NCI-H2171 (cell line): ENCODE data around the gene AMZ2.

Experiments
- DNase-seq: peaks from one replicate; lab custom pipeline; 2025; lab: John Stamatoyannopoulos, UW

Gene AMZ2

GRCh38 chr17:68290955-68291835 lies 43.4 kb downstream of the AMZ2 start, which contains the start of the genes ARSG and SLC16A6:
TSS of gene ARSG (plus strand) at chr17:68291495. CDS start at chr17:68307494, 15,999 bp downstream.
TSS of gene SLC16A6 (minus strand) at chr17:68291127. CDS start at chr17:68278320, 12,807 bp downstream.
- peak; percentile 88 for DNase-seq

DNA sequence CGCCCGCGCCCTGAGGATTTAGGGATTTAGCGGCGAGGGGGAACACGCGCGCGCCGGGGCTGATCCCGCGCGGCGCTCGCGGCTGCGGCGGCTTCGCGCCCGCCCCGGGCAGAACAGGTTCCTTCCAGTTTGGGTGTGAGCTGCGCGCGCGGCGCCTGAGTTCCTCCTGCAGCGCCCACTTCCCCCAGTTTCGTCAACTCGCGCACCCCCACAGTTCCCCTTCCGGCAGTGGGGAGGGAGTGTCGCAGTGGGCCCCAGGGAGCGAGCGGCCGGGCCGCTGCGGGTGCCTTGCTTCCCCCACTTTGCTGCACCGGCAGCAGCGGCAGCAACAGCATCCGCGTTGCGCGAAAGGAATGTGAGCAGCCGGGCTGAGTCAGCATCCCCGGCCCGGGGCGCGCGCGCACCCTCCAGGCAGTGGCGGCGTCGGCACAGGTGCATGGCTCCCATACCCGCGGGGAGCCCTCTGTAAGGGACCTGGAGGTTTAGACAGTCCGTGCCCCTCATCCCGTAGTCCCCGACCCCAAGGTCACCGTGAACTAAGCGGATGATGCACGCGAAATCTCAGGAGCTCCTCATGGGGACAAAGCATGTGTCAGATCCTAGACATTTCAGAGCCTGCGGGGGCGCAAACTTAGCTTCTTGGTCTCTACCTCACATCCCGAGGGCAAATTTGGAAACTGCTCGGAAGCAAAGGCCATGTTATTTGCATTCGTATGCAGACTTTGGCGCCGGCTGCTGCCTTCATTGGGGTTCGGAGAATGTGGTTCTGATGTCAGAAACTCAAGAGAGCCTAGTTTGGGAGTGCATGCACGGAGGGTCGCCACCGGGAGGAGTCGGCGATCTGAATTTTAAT lies 44.2 kb downstream of the AMZ2 start:
- peak; percentile 80 for DNase-seq

- no peak for DNase-seq
Observed at GRCh38 chr17:68292689-68293040, 44.8 kb downstream of the AMZ2 start.

DNA sequence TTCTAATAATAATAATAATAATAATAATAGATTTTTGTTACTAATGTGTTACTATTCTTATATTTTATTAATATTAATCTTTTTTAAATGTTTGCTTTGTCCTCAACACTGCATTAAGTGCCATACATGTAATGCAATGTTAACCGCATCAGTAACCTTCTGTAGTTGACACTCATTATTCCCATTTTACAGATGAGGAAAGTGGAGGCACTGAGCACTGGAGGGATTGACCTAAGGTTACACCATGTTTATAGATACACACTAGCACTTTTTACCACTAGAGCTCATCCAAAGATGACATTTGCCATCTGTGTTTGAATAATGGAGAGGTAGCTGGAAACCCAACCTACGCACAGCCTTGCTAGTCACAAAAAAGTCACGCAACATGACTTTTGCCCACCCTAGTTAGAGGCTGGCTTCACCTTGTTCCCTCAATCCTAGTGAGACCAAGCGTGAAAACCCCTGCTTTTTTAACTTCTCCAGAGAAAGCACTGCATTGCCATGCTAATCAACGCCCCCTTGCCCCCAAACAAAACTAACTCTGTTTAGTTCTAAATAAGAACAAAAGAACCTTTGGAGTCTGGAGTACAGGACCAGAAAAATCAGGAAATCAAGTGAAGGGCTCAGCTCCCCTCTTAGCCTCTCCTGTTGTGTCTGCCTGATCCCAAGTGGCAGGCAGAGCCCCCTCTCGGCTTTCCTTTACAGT lies 45.8 kb downstream of the AMZ2 start:
- DNase-seq, result no peak

DNA sequence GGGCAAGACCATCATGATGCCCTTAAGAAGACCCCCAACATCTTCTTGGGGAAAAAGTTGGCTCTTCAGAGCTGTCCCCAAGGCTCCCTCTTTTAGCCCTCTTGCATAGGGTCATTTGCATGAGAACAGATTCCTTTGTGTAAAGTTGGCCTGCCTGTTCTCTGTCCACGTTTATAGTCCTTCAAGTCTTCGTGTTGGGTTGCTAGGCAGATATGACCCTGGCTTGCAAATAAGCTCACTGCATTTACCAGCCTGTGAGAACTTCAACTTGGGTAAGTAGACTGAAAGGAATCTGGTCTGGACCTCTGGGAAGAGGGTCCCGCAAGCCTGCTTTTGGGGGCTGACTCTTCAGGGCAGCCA lies 46.3 kb downstream of the AMZ2 start:
- DNase-seq, result no peak

DNA sequence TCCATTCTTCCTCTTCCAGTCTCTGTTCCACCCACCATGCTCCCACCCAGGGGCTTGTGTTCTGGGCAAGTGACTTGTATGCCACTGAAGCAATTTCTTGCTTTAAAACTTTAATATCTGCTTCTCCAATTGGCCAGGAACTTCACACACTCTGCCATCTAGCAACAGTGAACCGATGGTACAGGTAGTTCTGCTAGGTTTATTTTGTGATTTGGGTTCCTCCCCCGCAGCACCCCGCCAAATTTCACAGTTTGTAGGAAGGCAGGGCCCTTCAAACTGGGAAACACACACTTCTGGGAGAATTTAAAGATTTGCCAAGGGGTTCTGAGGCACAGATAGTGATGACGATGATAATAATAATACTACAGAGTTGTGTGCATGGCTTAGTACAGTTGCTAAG lies 46.8 kb downstream of the AMZ2 start:
- no peak for DNase-seq

DNA sequence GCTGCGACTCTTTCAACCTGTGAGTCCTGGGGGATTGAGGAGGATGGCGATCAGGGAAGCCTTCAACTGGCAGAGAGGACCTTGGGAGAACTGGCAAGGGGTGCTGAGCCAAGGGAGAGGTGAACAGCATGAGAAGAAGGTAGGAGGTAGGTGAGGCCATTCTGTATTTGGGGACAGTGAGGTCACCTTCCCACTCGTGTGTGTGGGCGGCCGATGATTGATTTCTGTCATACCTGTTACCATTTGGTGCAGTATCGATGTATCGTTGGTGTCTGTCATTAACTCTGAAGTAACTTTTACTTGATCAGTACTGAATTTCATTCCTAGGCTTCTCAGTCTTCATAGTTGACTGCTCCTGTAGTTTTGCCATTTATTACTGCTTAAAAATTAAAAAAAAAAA lies 47.2 kb downstream of the AMZ2 start:
- no peak for DNase-seq

- no peak for DNase-seq
Observed at GRCh38 chr17:68296217-68297191, 48.7 kb downstream of the AMZ2 start.

- DNase-seq, result no peak
Observed at GRCh38 chr17:68297195-68297594, 49.4 kb downstream of the AMZ2 start.

GRCh38 chr17:68298601-68299000 lies 50.8 kb downstream of the AMZ2 start:
- no peak for DNase-seq

GRCh38 chr17:68299817-68300216 lies 52.0 kb downstream of the AMZ2 start:
- DNase-seq, result no peak

GRCh38 chr17:68301438-68301959 lies 53.7 kb downstream of the AMZ2 start:
- peak; percentile 44 for DNase-seq

GRCh38 chr17:68302066-68302564 lies 54.3 kb downstream of the AMZ2 start:
- peak; percentile 54 for DNase-seq

- DNase-seq, result peak; percentile 47
Observed at GRCh38 chr17:68302666-68303065, 54.8 kb downstream of the AMZ2 start.

GRCh38 chr17:68304706-68305105 lies 56.9 kb downstream of the AMZ2 start:
- DNase-seq, result no peak

GRCh38 chr17:68305142-68305541 lies 57.3 kb downstream of the AMZ2 start:
- no peak for DNase-seq
